GM21367 (cell line): ENCODE measurements around the gene ZNF488.

Source experiments
- ATAC-seq: cut with Tn5 transposase; IDR thresholded peaks from one replicate; pipeline ENCODE4 v1.9.1; 2021; ENCODE audit not compliant: unreplicated experiment

ZNF488 gene

GRCh38 chr10:47350671-47351640 lies 33.1 kb downstream of the ZNF488 start:
- ATAC-seq: no peak

DNA sequence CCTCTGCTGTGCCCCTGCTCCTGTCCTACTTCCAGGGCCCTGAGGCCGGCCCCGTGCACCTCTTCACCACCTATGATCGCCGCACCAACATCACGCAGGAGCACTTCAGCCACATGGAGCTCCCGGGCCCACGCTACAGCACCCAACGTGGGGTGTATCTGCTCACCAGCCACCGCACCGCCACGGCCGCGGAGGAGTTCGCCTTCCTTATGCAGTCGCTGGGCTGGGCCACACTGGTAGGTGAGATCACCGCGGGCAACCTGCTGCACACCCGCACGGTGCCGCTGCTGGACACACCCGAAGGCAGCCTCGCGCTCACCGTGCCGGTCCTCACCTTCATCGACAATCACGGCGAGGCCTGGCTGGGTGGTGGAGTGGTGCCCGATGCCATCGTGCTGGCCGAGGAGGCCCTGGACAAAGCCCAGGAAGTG lies 34.1 kb downstream of the ZNF488 start:
- no peak for ATAC-seq

DNA sequence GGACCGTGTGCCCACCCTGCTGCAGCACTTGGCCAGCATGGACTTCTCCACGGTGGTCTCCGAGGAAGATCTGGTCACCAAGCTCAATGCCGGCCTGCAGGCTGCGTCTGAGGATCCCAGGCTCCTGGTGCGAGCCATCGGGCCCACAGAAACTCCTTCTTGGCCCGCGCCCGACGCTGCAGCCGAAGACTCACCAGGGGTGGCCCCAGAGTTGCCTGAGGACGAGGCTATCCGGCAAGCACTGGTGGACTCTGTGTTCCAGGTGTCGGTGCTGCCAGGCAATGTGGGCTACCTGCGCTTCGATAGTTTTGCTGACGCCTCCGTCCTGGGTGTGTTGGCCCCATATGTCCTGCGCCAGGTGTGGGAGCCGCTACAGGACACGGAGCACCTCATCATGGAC lies 34.6 kb downstream of the ZNF488 start:
- no peak for ATAC-seq

DNA sequence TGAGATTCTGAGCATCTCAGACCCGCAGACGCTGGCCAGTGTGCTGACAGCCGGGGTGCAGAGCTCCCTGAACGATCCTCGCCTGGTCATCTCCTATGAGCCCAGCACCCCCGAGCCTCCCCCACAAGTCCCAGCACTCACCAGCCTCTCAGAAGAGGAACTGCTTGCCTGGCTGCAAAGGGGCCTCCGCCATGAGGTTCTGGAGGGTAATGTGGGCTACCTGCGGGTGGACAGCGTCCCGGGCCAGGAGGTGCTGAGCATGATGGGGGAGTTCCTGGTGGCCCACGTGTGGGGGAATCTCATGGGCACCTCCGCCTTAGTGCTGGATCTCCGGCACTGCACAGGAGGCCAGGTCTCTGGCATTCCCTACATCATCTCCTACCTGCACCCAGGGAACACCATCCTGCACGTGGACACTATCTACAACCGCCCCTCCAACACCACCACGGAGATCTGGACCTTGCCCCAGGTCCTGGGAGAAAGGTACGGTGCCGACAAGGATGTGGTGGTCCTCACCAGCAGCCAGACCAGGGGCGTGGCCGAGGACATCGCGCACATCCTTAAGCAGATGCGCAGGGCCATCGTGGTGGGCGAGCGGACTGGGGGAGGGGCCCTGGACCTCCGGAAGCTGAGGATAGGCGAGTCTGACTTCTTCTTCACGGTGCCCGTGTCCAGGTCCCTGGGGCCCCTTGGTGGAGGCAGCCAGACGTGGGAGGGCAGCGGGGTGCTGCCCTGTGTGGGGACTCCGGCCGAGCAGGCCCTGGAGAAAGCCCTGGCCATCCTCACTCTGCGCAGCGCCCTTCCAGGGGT lies 35.2 kb downstream of the ZNF488 start:
- ATAC-seq: no peak

DNA sequence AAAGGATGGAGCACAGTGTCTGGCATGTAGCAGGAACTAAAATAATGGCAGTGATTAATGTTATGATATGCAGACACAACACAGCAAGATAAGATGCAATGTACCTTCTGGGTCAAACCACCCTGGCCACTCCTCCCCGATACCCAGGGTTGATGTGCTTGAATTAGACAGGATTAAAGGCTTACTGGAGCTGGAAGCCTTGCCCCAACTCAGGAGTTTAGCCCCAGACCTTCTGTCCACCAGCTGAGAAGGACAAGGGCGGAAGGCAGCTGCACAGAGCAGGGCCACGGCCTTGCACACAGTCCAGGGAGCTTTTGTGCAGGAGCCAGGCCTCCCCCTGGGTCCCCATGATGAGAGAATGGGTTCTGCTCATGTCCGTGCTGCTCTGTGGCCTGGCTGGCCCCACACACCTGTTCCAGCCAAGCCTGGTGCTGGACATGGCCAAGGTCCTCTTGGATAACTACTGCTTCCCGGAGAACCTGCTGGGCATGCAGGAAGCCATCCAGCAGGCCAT lies 35.9 kb downstream of the ZNF488 start, which contains the start of gene RBP3:
Gene RBP3, plus strand, starts transcription at position 226 of the 514 bp plus-strand sequence. Its CDS starts 122 bp downstream, at position 348.
- ATAC-seq: no peak

- no peak for ATAC-seq
Measured at GRCh38 chr10:47347303-47347675, 36.8 kb downstream of the ZNF488 start.

GRCh38 chr10:47346581-47347302 lies 37.4 kb downstream of the ZNF488 start:
- no peak for ATAC-seq

DNA sequence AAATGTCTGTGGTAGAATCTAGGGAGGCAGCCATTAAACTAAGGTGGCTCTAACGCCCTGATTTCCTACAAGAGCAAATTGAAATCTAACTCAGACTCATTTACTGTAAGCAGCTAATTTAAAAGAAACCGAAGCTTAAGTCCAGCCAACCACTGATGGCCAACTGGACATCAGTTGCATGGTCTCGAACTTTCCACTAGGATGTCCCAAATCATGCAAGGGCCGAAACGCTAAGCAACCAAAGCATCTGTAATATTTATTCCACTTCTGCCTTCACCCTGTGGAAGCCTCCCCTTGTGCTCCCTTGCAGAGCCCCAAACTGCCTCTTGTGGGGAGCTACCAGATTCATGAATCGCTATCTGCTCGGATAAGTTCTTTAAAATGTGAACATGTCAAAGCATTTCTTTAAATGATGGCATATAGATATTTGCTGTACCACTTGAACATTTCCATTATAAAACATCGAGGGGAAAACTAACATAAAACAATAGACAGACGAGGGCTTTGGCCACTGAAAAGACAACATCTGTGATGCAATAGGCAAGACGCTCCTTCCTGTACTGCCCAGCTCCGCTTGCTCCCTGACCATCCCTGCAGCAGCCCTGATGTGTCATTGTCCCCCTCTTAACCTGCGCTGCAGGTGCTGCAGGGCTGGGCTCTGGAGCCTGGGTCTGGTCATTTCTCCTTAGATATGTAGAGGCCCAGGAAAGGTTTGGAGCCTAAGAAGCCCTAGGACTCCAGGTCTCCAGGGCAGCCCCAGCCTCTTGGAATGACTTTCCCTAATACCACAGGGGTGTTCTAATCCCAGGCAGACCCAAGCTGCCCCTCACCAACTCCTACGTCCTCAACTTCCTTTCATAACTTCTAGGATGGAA lies 38.9 kb downstream of the ZNF488 start:
- ATAC-seq: no peak

GRCh38 chr10:47340608-47341170 lies 43.4 kb downstream of the ZNF488 start:
- no peak for ATAC-seq

DNA sequence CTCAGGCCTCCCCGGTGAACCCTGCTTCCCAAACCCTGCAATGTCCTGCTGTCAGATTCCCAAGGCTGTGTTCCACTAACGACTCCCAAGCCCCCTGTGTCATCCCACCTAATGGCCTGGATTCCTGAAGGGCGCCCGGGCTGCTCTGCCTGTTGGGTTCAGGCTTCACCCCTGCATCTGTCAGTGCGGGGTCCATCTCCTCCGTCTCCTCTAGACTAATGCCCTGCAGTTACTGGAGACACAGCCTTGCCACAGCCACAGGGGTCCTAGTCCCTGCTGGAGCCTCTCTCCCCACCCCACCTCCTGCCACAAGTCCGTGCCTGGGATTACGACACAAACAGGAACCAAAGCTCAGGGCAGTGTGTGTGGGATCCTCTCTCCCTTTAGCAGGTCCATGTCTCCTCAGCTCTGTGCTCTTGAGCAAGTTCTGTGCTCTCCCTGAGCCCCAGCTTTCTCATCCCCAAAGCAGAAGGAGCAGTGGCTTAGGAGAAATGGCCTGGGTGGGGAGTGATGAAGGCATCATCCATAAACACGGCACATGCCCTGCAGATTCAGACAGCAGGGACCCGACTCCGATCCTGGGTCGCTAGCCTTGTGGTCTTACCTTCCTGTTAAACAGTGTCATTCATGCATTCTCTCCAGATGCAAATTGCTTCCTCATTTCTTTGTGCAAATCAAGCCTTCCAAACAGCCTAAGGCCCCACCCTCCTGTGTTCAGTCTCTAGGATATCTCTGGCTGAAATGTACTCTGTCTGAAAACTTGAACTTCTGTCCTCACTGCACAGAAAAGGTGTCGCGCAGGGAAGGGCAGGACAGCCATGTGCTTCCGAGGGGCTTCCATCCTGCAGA lies 44.1 kb downstream of the ZNF488 start:
- ATAC-seq: no peak

DNA sequence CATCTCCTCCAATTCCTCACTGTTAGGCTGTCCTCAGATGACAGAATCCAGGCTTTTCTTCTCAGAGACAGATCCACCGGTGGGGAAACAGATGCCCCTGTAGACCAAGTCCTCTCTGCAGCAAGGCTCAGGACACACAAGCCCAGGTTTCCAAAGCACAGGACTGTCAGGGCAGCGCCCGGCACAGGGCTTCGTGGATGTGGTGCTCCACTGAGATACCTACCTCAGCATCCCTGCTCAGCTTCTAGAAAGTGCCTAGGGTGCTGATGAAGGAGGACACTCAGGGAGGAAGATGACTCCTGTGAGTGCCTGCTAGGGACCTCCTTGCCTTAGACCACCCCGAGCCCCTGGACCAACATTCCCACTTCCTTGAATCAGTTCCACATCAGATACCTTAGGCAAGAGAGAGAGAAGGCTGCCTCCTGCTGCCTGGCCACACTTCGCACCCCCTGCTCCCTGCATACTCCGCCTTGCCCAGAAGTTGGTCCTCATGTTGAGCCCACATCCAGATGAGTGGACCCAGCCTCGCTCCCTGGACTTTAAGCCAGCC lies 44.8 kb downstream of the ZNF488 start:
- ATAC-seq: no peak

DNA sequence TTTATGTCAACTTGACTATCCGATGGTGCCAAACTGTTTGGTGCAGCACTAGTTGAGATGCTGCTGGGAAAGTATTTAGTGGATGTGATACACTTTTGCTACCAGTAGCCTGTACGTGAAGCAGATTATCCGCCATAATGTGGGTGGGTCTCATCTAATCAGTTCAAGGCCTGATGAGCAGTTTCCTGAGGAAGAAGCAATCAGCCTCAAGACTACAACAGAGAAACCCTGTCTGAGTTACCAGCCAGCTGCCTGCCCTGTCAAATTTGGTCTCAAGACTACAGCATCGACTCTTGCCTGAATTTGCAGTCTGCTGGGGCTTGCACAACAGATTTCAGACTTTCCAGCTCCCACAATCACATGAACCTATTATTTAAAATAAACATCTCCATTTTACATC lies 46.8 kb downstream of the ZNF488 start:
- no peak for ATAC-seq

DNA sequence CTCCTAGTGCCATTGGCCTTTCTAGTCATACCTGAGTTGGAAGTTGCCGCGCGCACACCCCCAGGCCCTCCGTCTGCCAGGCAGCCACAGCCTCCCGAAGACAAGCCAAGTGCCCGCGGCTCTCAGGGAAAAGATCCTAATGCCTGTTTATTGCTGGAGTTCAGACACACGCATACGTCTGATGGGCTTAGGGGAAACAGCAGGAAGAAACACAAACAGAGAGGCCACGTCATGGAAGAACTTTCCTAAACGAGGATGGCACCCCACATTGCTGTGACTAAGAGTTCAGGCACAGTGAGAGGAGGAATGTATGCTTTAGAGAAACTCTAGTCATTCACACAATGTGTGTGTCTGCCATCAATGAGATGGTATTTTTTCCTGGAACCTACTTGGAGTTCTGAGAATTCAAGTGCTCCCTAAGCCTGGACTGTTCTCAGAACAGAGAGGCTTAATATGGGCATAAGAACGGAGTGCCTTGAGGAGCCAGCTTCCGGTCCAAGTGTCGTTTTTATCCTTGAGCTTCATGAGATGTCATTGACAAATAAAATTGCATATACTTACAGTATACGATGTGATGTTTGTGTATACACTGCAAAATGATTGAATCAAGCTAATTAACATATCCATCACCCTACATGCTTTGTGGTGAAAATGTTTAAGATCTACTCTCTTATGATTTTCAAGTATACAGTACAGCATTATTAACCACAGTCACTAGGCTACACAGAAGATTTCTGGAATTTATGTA lies 47.5 kb downstream of the ZNF488 start:
- no peak for ATAC-seq

DNA sequence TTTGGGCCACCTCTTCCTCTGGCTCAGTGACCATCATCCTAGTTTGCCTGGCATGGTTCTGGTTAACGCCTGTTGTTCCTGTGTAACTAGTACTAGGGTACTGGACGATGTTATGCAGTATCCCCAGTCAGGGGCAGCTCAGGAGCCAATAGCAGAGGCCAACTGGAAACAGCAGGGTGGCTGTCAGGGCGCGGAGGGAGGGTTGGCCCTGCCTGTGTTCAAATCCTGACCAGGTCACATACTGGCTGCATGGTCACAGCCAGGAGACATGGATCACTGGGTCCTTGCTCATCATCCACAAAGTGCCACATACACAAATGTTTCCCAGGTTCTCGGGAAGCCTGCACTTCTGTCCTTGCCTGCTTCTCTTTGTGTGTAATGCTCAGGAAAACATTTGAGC lies 48.2 kb downstream of the ZNF488 start:
- ATAC-seq: no peak

DNA sequence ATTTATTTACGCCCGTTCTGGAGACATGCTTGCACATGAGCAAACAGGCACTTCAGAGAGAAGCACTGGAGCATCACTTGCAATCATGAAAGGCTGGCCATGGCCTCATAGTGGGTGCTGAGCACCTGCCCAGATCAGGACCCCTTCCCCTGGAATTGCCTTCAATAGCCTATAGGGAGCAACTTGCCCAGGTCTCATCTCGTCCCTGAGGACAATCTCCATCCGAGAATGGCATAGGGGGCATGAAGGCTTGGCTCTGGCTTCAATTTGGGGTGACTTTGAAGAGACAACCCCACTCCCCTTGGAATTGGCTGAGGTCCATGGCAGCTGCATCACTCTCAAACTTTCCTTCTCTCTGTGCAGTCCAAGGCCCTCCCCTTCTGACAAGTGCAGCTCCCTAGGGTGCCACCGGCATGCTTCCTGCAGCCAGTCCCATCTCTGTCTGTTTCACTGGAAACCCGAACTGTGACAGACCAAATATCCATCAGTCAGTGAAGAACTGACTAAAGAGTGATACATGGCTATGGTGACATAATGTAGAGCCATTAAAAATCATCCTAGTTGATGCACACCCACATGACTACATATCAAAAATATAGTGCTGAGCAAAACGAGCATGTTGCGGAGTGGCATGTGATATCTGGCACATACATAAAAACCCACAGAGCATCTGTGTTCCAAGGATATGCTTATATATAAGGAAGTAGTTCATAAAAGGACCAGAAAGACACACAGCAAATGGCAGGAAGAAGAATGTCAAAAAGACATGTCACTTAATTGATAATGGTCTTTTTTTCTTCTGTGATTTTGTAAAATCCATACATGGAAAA lies 49.4 kb downstream of the ZNF488 start:
- ATAC-seq: no peak

GRCh38 chr10:47333532-47333931 lies 50.6 kb downstream of the ZNF488 start:
- ATAC-seq: no peak

DNA sequence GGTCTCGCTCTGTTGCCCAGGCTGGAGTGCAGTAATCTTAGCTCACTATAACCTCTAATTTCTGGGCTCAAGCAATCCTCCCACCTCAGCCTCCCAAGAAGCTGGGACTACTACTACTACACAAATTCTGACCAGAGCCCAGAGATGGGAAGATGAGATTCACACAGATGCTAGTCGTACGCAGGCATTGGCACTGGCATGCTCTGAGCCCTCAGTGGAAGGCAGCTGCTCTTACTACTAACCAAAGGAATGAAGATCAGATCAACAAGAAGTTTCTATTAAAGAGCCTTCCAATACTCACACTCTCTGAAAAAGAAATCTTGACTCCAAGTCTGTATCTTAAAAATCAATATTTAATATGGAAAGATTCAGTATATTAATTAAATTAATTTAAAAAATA lies 51.1 kb downstream of the ZNF488 start:
- ATAC-seq: no peak
